HG03520 (cell line): Measurements from ENCODE around the gene PLEK.
"Not testable (repeated sequence)": the region's sequence is repeated elsewhere in the genome, so short reads cannot be mapped to it uniquely, and the experiment has no call there.

Experiments used
- ATAC-seq: cut with Tn5 transposase; IDR thresholded peaks from one replicate; pipeline ENCODE4 v1.9.1; 2021; ENCODE audit warnings: mild to moderate bottlenecking, moderate library complexity; ENCODE audit not compliant: unreplicated experiment

The PLEK gene

GRCh38 chr2:68438455-68439303 is 73.6 kb downstream of the PLEK start:
- no peak for ATAC-seq

GRCh38 chr2:68441179-68441993 is 76.3 kb downstream of the PLEK start:
- ATAC-seq: peak; percentile 98

GRCh38 chr2:68441994-68442322 is 76.9 kb downstream of the PLEK start:
- ATAC-seq: no peak

- ATAC-seq: not testable (repeated sequence)
Observed at GRCh38 chr2:68446425-68446824, 81.3 kb downstream of the PLEK start.
